GM19025 (cell line): ENCODE data around the gene CHPF.
A peak's percentile ranks its signal among the peaks of the same experiment; 100 is the strongest.

ENCODE experiments used
- ATAC-seq: cut with Tn5 transposase; IDR thresholded peaks from one replicate; pipeline ENCODE4 v1.9.1; 2021; ENCODE audit warnings: mild to moderate bottlenecking, low read depth, moderate library complexity; ENCODE audit not compliant: unreplicated experiment

CHPF gene

GRCh38 chr2:219499555-219499954 lies 44.1 kb downstream of the CHPF start:
- no peak for ATAC-seq

GRCh38 chr2:219499058-219499307 lies 44.6 kb downstream of the CHPF start:
- no peak for ATAC-seq

GRCh38 chr2:219498280-219499057 lies 45.1 kb downstream of the CHPF start, which contains the start of gene GMPPA:
GMPPA (plus strand) TSS chr2:219498891; CDS start chr2:219499976, 1,085 bp downstream.
- ATAC-seq, result peak; percentile 92

GRCh38 chr2:219497495-219498279 lies 45.9 kb downstream of the CHPF start:
- no peak for ATAC-seq

- ATAC-seq, result no peak
These were observed 46.6 kb downstream of the CHPF start for GRCh38 chr2:219496825-219497494.

GRCh38 chr2:219496247-219496824 lies 47.3 kb downstream of the CHPF start:
- no peak for ATAC-seq

- peak; percentile 16 for ATAC-seq
These were observed 48.0 kb downstream of the CHPF start for GRCh38 chr2:219495531-219496122.

GRCh38 chr2:219494952-219495530 lies 48.6 kb downstream of the CHPF start:
- ATAC-seq, result no peak

- no peak for ATAC-seq
These were observed 50.5 kb downstream of the CHPF start for GRCh38 chr2:219493086-219493485.

- ATAC-seq, result no peak
These were observed 51.0 kb downstream of the CHPF start for GRCh38 chr2:219492575-219492974.

GRCh38 chr2:219491278-219491963 lies 52.2 kb downstream of the CHPF start:
- no peak for ATAC-seq

- no peak for ATAC-seq
These were observed 52.9 kb downstream of the CHPF start for GRCh38 chr2:219490600-219491130.

- ATAC-seq, result no peak
These were observed 53.4 kb downstream of the CHPF start for GRCh38 chr2:219490186-219490585.

- ATAC-seq, result no peak
These were observed 54.3 kb downstream of the CHPF start for GRCh38 chr2:219489315-219489714.
